Left colon (tissue), 2 donors: ENCODE measurements around the gene MGAT3. TPM values are rescaled to one million over a fixed set of nuclear protein-coding genes. Genes with fewer than 3 reads are reported as not detected.
"Not testable (repeated sequence)": the region's sequence is repeated elsewhere in the genome, so short reads cannot be mapped to it uniquely, and the experiment has no call there.

Experiments
- ATAC-seq: fragments of 200-7000 bp; cut with Tn5 transposase; one replicate; pipeline ENCODE4 v1.9.1; 2020; ENCODE audit warnings: mild to moderate bottlenecking, moderate library complexity
- DNase-seq, 2 donors: peaks; one replicate each; pipeline ENCODE4 v3.0.0-alpha.2; 2020
- intact Hi-C, 2 donors: fragments of 100-400 bp; cut with DNase I in 1 of 2; cut with micrococcal nuclease in 1 of 2; formaldehyde crosslinking; loops; one replicate each; pipeline versions ENCODE4 v1.11.2 to v1.14.0; 2022; cut with DNase I, micrococcal nuclease
- total RNA-seq, 2 donors: library from RNA; stranded (reverse); fragmentation: NEBNext Ultra II Directional; extraction: Animal tissue kit (Norgen Biotek cat#: 25700); gene quantifications; one replicate each; pipeline ENCODE4 v1.2.1, GENCODE V29; 2021
- donor health status: DM: no; HTN: no; CAD: no.
- donor health status: DM: yes; HTN: yes; CAD: no.

MGAT3 gene
- total RNA-seq, 2 donors from 2014 or later = 5.6 to 10.7 TPM

DNA sequence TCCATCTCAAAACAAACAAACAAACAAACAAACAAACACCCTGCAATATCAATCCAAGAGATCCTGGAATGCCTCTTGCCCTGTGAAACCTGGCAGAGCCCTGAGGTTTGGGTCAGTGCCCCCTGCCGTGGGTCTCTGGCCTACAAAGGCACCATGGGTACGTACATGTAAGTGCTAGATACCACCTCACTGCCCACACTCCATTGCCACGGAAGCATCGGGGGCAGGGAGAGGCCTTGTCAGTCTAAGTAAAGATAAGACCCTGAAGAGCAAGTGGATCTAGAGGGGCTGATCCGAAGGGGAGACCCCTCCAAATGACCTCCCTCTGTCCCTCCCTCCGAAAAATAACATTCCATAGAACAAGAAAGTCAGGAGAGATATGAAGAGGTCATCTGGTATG lies 43.3 kb downstream of the MGAT3 start:
- DNase-seq = no peak
- ATAC-seq = no peak
- intact Hi-C loops = loop anchor here in 1 of 2 donors (10.0 kb wide), 1 partner anchor 95 kb away; no protein-coding TSS in a partner anchor

- DNase-seq (no peak), ATAC-seq (no peak)
These were observed 44.9 kb downstream of the MGAT3 start for GRCh38 chr22:39501644-39502108.

GRCh38 chr22:39502109-39502788 lies 45.4 kb downstream of the MGAT3 start, which contains the start of gene MIEF1:
Gene MIEF1, plus strand, starts transcription at chr22:39502290. Its CDS starts 9,005 bp downstream, at chr22:39511295.
- ATAC-seq (peak; percentile 96), DNase-seq (peak; percentile 98 to 99)
- intact Hi-C loops = loop anchor here in 1 of 2 donors (10.0 kb wide), 1 partner anchor 97 kb away; no protein-coding TSS in a partner anchor

More at GRCh38 chr22:39501644-39502108, 44.9 kb downstream of the MGAT3 start:
- intact Hi-C loops = loop anchor here in 1 of 2 donors (10.0 kb wide), 1 partner anchor 97 kb away; no protein-coding TSS in a partner anchor

DNA sequence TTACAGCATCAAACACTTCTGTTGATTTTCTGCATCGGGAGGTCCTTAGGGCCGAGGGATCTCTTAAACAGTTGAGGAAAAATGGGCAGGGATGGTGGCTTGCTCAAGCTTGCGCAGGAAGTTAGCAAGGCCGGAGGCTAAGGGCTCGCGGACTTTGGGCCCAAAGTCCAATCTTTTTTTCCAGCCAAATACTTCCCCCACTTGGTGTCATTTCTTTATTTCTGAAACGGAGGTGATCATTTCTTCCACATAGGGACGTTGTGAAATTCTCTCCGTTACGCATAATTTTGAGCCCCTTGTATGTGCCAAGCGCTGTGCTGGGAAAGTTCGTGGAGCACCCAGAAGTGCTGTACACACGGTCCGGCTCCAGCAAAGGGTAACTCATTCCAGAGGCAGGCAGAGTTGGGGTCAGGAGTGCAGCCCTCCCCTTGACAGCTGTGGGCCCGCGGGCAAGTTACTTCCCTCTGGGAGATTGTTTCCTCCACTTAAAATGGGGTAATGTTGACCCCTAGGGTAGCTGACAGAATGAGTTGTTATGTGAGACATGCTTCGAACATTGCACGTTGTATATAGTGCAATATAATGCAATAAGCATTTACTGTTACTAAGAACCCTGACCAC lies 46.1 kb downstream of the MGAT3 start:
- intact Hi-C loops = loop anchor here in 1 of 2 donors (10.0 kb wide), 1 partner anchor 98 kb away; no protein-coding TSS in a partner anchor
- ATAC-seq (peak; percentile 68), DNase-seq (peak in 1 of 2 donors; percentile 46)

- intact Hi-C loops = loop anchor here in 1 of 2 donors (10.0 kb wide), 1 partner anchor 99 kb away; no protein-coding TSS in a partner anchor
- DNase-seq = no peak
- no peak for ATAC-seq
These were observed 46.8 kb downstream of the MGAT3 start for GRCh38 chr22:39503630-39504029.

- DNase-seq (no peak), ATAC-seq (no peak)
- intact Hi-C loops = loop anchor here in 1 of 2 donors (10.0 kb wide), 1 partner anchor 99 kb away; no protein-coding TSS in a partner anchor
These were observed 47.3 kb downstream of the MGAT3 start for GRCh38 chr22:39504071-39504470.

GRCh38 chr22:39507021-39507420 lies 50.2 kb downstream of the MGAT3 start:
- not testable (repeated sequence) for ATAC-seq, DNase-seq
- intact Hi-C loops = loop anchor here in 1 of 2 donors (10.0 kb wide), 1 partner anchor 102 kb away; no protein-coding TSS in a partner anchor

- ATAC-seq = no peak
- no peak for DNase-seq
These were observed 51.6 kb downstream of the MGAT3 start for GRCh38 chr22:39508393-39508792.

GRCh38 chr22:39510529-39511149 lies 53.8 kb downstream of the MGAT3 start:
- ATAC-seq (no peak), DNase-seq (no peak)
- intact Hi-C loops = no loop called here

More at GRCh38 chr22:39508393-39508792, 51.6 kb downstream of the MGAT3 start:
- intact Hi-C loops = loop anchor here in 1 of 2 donors (10.0 kb wide), 1 partner anchor 104 kb away; no protein-coding TSS in a partner anchor

- no peak for ATAC-seq
- intact Hi-C loops = no loop called here
- DNase-seq = no peak
These were observed 54.4 kb downstream of the MGAT3 start for GRCh38 chr22:39511226-39511625.

GRCh38 chr22:39512026-39512425 lies 55.2 kb downstream of the MGAT3 start:
- intact Hi-C loops = no loop called here
- ATAC-seq (no peak), DNase-seq (no peak)

- ATAC-seq (peak; percentile 2), DNase-seq (no peak)
- intact Hi-C loops = no loop called here
These were observed 57.0 kb downstream of the MGAT3 start for GRCh38 chr22:39513791-39514190.

- DNase-seq = peak in 1 of 2 donors; percentile 79
These were observed 57.7 kb downstream of the MGAT3 start for GRCh38 chr22:39514373-39514973.

DNA sequence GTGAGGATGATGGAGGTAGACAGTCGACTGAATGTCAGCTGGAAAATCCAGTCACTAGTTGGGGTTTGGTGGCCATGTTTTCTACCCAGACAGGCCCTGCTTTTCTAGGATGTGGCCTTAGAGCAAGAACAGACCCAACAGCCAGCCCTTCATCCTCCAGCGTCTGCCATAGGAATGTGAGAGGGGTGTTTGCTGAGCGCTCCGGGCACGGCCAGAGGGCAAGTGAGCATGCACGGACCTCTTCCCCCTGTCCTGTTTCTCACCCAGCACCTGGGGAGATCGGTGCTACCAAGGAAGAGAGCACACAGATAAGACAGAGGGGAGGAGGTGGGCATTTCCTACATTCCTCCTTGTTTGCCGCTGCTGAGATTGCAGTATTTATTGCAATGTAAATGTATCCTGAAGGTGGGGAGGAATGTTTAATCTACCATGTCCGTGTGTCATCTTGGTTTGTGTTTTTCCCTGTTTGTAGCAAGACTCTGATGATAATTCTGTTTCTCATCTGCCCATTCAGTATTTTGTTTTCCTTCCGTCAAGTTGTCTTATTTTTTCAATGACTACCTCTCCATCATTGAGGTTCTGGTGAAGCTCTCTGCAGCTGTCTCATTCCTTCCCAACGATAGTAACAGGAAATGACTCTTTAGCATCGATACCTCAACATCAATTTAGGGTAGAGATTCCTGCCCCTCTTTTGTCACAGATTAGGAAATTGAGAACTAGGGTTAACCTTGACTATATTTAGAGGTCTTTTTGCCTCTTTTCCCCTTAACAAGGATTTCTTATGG lies 58.6 kb downstream of the MGAT3 start:
- intact Hi-C loops = no loop called here
- ATAC-seq (no peak), DNase-seq (no peak)

More at GRCh38 chr22:39514373-39514973, 57.7 kb downstream of the MGAT3 start:
- intact Hi-C loops = no loop called here
- peak; percentile 29 for ATAC-seq

DNA sequence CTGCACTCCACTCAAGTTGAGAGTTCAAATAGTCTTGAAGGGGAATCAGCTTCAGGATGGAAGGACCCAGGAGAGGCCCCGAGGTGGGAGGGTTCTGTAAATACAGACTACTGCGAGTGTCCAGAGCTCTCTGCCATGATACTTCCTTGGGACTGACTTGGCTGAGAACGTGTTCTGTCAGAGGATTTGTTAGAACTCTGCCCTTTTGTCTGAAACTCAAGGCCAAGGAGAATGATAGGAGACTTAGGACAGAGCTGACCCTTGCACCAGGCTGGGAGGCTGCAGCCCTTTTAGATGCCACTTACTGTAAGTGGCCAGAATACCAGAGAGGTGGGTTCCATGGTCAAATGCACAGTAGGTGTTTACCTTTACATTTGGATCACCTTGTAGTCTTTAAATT lies 60.7 kb downstream of the MGAT3 start:
- intact Hi-C loops = no loop called here
- DNase-seq (no peak), ATAC-seq (no peak)

GRCh38 chr22:39518144-39518786 lies 61.5 kb downstream of the MGAT3 start:
- DNase-seq (no peak), ATAC-seq (no peak)
- intact Hi-C loops = no loop called here

DNA sequence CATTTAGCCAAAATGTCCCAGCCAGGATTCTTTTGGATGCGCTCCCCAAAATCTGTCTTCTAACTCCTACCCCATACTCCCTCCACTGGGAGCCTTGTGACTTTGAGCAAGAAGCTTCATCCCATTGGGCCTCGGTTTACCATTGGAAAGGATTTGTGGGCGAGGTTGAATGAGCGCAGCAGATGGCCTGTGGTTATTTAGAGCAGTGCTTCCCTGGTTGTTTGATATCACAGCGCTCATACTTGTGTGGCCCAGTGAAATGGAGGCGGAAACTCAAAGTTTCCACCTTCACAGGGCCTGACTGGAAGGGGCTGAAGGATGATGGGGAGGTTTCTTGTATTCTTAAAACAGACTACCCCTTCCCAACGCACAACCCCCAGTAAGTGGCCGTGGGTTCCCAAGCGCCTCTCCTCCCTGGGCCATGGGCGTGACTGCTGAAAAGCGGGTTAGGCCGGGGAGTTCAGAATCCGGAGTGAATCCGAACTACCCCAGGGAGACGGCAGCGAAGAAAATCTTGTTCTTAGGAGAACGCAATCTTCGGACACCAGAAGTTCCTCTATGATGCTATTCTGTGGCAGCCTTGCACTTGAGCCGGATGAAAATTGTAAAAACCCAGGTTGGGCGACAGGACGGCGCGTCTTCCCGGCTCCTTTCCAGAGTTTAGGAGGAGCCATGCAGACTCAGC lies 62.3 kb downstream of the MGAT3 start:
- intact Hi-C loops = no loop called here
- ATAC-seq (peak; percentile 6), DNase-seq (peak in 1 of 2 donors; percentile 56)
